Prostate gland (tissue), 2 donors: Measurements from ENCODE around the gene TBATA.

Source experiments
- POLR2A ChIP-seq: fragments of 450-650 bp; IDR thresholded peaks from one replicate; pipeline ENCODE4 v1.6.1; 2016; ENCODE audit warnings: antibody characterized with exemption, mild to moderate bottlenecking
- TF ChIP-seq, protein P1 (sequence below), 4 experiments: fragments of 200-600 bp in 2 of 4; fragments of 450-650 bp in 2 of 4; sonication (generic) in 2 of 4; IDR thresholded peaks; 1 replicate in 3 of 4; 2 replicates in 1 of 4; pipeline ENCODE4 v1.5.1; 2016 to 2019; ENCODE audit warnings: antibody characterized with exemption in 4 of 4, mild to moderate bottlenecking in 2 of 4, moderate library complexity in 2 of 4

DNA sequence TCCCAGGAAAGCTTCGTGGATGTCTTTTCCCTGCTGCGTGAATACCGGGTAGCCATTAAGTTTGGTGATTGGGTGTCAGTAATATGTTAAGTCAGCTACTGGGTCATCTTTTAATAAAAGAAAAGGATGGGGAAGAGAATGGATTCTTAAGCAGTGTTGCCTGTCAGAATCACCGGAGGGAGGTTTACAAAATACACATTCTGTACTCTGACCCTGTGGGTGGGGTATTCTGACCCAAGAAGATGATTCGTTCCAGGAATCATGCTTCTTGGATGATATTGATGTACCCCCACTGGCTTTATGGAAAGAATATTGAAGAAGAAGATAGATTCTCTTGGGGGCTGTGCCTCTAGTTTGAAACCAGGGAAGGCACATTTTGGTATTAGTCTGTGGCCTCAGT is 48.8 kb upstream of the TBATA start:
- TF ChIP-seq, protein P1, sequence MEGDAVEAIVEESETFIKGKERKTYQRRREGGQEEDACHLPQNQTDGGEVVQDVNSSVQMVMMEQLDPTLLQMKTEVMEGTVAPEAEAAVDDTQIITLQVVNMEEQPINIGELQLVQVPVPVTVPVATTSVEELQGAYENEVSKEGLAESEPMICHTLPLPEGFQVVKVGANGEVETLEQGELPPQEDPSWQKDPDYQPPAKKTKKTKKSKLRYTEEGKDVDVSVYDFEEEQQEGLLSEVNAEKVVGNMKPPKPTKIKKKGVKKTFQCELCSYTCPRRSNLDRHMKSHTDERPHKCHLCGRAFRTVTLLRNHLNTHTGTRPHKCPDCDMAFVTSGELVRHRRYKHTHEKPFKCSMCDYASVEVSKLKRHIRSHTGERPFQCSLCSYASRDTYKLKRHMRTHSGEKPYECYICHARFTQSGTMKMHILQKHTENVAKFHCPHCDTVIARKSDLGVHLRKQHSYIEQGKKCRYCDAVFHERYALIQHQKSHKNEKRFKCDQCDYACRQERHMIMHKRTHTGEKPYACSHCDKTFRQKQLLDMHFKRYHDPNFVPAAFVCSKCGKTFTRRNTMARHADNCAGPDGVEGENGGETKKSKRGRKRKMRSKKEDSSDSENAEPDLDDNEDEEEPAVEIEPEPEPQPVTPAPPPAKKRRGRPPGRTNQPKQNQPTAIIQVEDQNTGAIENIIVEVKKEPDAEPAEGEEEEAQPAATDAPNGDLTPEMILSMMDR (IDR thresholded peaks at IDR 0.05) = no peak
- TF ChIP-seq POLR2A = no peak
